PC-9 (cell line): Measurements from ENCODE around the gene HOXA1. TPM values are rescaled to one million over a fixed set of nuclear protein-coding genes. Genes with fewer than 3 reads are reported as not detected.

ENCODE experiments used
- BruUV-seq: library from RNA; stranded (reverse); fragments of 400-500 nt; replicated peaks from 2 replicates; lab custom pipeline; 2021; lab: Mats Ljungman, UMichigan
- CTCF ChIA-PET: fragments of 300-600 bp; sonication (Branson Sonifier 250); formaldehyde crosslinking; loops from one replicate; lab custom pipeline; 2022; ENCODE audit warnings: antibody characterized with exemption; lab: Charles Lee
- POLR2A ChIA-PET: fragments of 300-600 bp; sonication (Branson Sonifier 250); formaldehyde crosslinking; loops from one replicate; lab custom pipeline; 2022; ENCODE audit warnings: antibody characterized with exemption; ENCODE audit not compliant: unreplicated experiment; lab: Charles Lee
- DNase-seq, 2 experiments: peaks; one replicate each; pipeline versions ENCODE4 v3.0.0 to v3.0.0-alpha.2; 2015 to 2022; ENCODE audit warnings: mixed read lengths in 1 of 2
- H2AFZ ChIP-seq: fragments of 200-600 bp; sonication (generic); 2 replicates; pipeline ENCODE4 v1.8.1; 2017; ENCODE audit warnings: antibody characterized with exemption
- H3F3A ChIP-seq: fragments of 200-600 bp; sonication (generic); 2 replicates; pipeline ENCODE4 v1.8.1; 2017; ENCODE audit warnings: antibody characterized with exemption, mild to moderate bottlenecking, low read depth; ENCODE audit not compliant: insufficient read depth
- H3K27ac ChIP-seq: fragments of 200-600 bp; sonication (generic); 2 replicates; pipeline ENCODE4 v1.6.1; 2016; ENCODE audit warnings: mixed run types
- H3K27me3 ChIP-seq: fragments of 200-600 bp; sonication (generic); 2 replicates; pipeline ENCODE4 v1.6.1; 2016; ENCODE audit warnings: low read depth, mixed run types; ENCODE audit not compliant: insufficient read depth
- H3K36me3 ChIP-seq: fragments of 200-600 bp; sonication (generic); 2 replicates; pipeline ENCODE4 v1.6.1; 2016; ENCODE audit warnings: low read depth, mixed run types
- H3K4me1 ChIP-seq: fragments of 200-600 bp; sonication (generic); replicated peaks from 2 replicates; pipeline ENCODE4 v1.6.1; 2016; ENCODE audit warnings: mixed run types; ENCODE audit not compliant: insufficient read depth
- H3K4me2 ChIP-seq: fragments of 200-600 bp; sonication (generic); 2 replicates; pipeline ENCODE4 v1.6.1; 2017; ENCODE audit warnings: mixed run types
- H3K4me3 ChIP-seq: fragments of 200-600 bp; sonication (generic); 2 replicates; pipeline ENCODE4 v1.6.1; 2016; ENCODE audit warnings: mixed run types
- H3K79me2 ChIP-seq: fragments of 200-600 bp; sonication (generic); 2 replicates; pipeline ENCODE4 v1.6.1; 2017; ENCODE audit warnings: low read depth, mixed run types
- H3K9me2 ChIP-seq: fragments of 200-600 bp; sonication (generic); 2 replicates; pipeline ENCODE4 v1.8.1; 2017; ENCODE audit warnings: mild to moderate bottlenecking; ENCODE audit not compliant: insufficient read depth
- H3K9me3 ChIP-seq: fragments of 200-600 bp; sonication (generic); 2 replicates; pipeline ENCODE4 v1.8.1; 2016; ENCODE audit warnings: low read depth; ENCODE audit not compliant: insufficient read depth
- H4K20me1 ChIP-seq: fragments of 200-600 bp; sonication (generic); 2 replicates; pipeline ENCODE4 v1.8.1; 2017; ENCODE audit not compliant: insufficient read depth
- EZH2 ChIP-seq: fragments of 200-600 bp; sonication (generic); IDR thresholded peaks from 2 replicates; pipeline ENCODE4 v1.8.0; 2017; ENCODE audit warnings: antibody characterized with exemption, low read depth
- intact Hi-C: fragments of 100-400 bp; cut with micrococcal nuclease; formaldehyde crosslinking; loops from one replicate; pipeline ENCODE4 v1.10.0; 2022; ENCODE audit not compliant: unreplicated experiment
- total RNA-seq: library from RNA; stranded (reverse); gene quantifications from 2 replicates; pipeline ENCODE4 v1.2.3, GENCODE V29; 2021
- TF ChIP-seq, protein P1 (sequence below): fragments of 200-600 bp; sonication (generic); conservative IDR thresholded peaks from 2 replicates; pipeline ENCODE4 v1.6.1; 2017; ENCODE audit warnings: mixed run types, antibody characterized with exemption, mild to moderate bottlenecking, moderate library complexity

Gene HOXA1
- total RNA-seq, 1 experiment from 2014 or later = 2.2 TPM

DNA sequence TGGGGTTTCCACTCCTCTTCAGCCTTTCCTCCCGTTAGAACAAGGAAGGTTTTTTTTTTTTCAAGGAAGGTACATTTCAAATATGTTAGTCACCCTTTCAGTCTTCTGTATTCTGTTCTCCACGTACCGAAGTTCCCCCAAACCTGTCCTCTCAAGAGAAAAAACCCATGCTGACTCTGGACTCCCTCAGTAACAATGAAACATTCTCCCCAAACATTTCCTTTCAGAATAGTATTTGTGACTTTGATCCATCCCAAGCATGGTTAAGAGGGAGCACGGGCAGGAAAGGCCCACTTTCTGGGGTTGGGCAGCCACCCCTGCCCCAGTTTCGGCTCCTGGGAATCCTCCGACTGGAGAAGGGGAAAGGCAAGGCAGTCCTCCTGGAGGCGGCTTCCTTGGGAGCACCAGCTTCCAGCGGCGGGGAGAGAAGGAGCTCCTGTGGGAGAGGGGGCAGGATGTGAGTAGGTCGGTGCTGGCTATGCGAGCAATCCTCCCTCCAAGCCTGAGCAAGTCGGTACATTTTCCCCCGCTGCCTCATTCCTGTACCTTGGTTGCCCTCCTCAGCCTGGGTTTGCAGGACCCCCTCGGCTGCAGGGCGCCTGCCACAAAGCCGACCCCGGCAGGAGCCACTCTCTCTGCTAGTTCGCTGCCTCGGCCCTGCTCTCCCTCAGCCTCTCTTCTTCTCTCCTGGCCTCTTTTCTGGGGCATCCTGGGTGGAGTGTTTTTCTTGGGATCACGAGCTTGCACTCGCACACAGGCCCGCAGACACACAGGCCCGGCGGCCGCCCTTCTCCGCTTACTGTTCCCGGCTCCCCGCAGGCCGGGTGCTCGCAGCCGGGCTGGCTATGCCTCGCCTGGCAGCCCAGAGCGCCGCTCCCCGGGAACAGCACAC is 2.1 kb upstream of the HOXA1 start:
- Histone ChIP-seq H3F3A (peaks cover 23% of the 10 kb centered on the region), H3K27ac (peak overlapping the region; percentile 84), H2AFZ (peak overlapping the region; percentile 59), H3K79me2 (no peaks in the 10 kb centered on the region), H4K20me1 (no peaks in the 10 kb centered on the region), H3K27me3 (no peaks in the 10 kb centered on the region), H3K4me3 (peak overlapping the region; percentile 11; the same call in 1 of the 2 replicates), H3K36me3 (peaks cover 6% of the 10 kb centered on the region; the same call in 1 of the 2 replicates), H3K9me3 (no peaks in the 10 kb centered on the region), H3K4me1 (peaks cover 25% of the 10 kb centered on the region), H3K9me2 (no peaks in the 10 kb centered on the region), H3K4me2 (peak overlapping the region; percentile 71)
- no peak for TF ChIP-seq EZH2
- TF ChIP-seq, protein P1, sequence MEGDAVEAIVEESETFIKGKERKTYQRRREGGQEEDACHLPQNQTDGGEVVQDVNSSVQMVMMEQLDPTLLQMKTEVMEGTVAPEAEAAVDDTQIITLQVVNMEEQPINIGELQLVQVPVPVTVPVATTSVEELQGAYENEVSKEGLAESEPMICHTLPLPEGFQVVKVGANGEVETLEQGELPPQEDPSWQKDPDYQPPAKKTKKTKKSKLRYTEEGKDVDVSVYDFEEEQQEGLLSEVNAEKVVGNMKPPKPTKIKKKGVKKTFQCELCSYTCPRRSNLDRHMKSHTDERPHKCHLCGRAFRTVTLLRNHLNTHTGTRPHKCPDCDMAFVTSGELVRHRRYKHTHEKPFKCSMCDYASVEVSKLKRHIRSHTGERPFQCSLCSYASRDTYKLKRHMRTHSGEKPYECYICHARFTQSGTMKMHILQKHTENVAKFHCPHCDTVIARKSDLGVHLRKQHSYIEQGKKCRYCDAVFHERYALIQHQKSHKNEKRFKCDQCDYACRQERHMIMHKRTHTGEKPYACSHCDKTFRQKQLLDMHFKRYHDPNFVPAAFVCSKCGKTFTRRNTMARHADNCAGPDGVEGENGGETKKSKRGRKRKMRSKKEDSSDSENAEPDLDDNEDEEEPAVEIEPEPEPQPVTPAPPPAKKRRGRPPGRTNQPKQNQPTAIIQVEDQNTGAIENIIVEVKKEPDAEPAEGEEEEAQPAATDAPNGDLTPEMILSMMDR = no peak
- intact Hi-C loops = no loop called here
- ChIA-PET POLR2A (interaction anchor here (0.6 kb wide), 7 partner anchors 8 to 684 kb away, joined by 3 to 5 read pairs (median 3); no protein-coding TSS in a partner anchor), CTCF (no interaction called here)
- peak; percentile 28 to 85 for DNase-seq
- TSS peak; percentile 39 for BruUV-seq

DNA sequence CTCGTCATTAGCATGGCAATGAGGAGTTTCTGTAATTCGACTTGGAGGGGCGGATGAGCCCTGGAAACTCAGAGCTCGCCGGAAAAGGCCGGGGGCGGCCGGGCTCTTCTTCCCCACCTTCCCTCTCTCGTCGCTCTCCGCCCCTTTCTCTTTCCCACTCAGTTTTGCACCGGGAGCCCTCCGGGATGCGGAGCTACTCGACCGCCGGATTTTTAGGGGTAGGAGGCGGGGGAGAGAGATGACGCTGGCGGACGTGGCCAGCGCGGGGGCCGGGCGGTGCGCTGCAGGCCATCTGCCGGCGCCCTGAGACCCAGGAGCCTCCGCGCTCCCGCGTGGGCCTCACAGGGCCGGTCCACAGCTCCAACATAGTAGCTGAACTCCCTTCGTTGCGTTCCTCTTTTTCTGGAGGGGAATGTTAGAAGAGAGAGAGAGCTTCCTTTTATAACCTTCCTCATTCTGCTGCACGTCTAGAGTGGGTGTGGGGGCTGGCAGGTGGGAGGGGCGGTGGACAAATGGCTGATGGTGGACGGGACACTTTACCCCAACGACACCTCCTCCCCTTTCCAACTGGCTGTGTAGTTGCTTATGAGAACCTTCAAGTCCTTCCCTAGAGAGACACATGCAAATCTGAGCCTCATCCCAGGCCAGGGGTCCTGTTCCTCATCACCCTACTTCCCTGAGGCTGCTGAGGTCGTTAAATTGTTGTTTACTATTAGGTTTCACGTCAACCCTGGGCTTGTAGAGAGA is 1.1 kb upstream of the HOXA1 start:
- H3K36me3 ChIP-seq = peaks cover 6% of the 10 kb centered on the region; the same call in 1 of the 2 replicates
- no TSS peak for BruUV-seq
- intact Hi-C loops = no loop called here
- no peak for TF ChIP-seq EZH2
- TF ChIP-seq, protein P1 = no peak
- H3K9me3 ChIP-seq = no peaks in the 10 kb centered on the region
- no peak overlapping the region for H2AFZ ChIP-seq
- no peaks in the 10 kb centered on the region for H3K27me3 ChIP-seq
- H3K9me2 ChIP-seq = no peaks in the 10 kb centered on the region
- peak overlapping the region; percentile 84 for H3K27ac ChIP-seq
- CTCF ChIA-PET = interaction anchor here (0.6 kb wide), 1 partner anchor 32 kb away, joined by 3 read pairs; no protein-coding TSS in a partner anchor
- no peak overlapping the region for H3K4me3 ChIP-seq
- no peaks in the 10 kb centered on the region for H3K79me2 ChIP-seq
- H3F3A ChIP-seq = peaks cover 30% of the 10 kb centered on the region
- no peak for DNase-seq
- peaks cover 35% of the 10 kb centered on the region for H3K4me1 ChIP-seq
- peak overlapping the region; percentile 71 for H3K4me2 ChIP-seq
- POLR2A ChIA-PET = interaction anchor here (0.6 kb wide), 3 partner anchors 178 to 685 kb away, joined by 3 to 5 read pairs (median 3); no protein-coding TSS in a partner anchor
- no peaks in the 10 kb centered on the region for H4K20me1 ChIP-seq
